Purkinje cell (primary cell): ENCODE data around the gene LRRC49. TPM values are rescaled to one million over a fixed set of nuclear protein-coding genes. Genes with fewer than 3 reads are reported as not detected.

ENCODE experiments used
- polyA plus RNA-seq: library from polyadenylated mRNA; unstranded; fragments of >200 nt; fragmentation: Nextera tagmentation; gene quantifications from 2 replicates; pipeline ENCODE4 v1.2.1, GENCODE V29; 2014

LRRC49 gene, protein sequence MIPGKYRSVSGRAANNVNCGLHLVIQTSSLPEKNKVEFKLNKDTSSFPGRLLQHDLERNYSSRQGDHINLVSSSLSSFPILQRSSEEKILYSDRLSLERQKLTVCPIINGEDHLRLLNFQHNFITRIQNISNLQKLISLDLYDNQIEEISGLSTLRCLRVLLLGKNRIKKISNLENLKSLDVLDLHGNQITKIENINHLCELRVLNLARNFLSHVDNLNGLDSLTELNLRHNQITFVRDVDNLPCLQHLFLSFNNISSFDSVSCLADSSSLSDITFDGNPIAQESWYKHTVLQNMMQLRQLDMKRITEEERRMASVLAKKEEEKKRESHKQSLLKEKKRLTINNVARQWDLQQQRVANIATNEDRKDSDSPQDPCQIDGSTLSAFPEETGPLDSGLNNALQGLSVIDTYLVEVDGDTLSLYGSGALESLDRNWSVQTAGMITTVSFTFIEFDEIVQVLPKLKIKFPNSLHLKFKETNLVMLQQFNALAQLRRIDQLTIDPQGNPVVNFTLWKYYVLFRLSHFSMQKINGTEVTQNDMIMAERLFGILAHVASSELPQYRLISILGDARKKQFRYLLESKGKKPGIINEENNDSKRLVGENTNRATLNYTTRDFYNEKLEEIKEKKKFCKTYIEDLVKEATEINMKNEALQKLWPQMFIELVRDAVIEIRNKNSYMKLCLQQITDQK
- 345 and 399 TPM in 2 replicates for polyA plus RNA-seq

DNA sequence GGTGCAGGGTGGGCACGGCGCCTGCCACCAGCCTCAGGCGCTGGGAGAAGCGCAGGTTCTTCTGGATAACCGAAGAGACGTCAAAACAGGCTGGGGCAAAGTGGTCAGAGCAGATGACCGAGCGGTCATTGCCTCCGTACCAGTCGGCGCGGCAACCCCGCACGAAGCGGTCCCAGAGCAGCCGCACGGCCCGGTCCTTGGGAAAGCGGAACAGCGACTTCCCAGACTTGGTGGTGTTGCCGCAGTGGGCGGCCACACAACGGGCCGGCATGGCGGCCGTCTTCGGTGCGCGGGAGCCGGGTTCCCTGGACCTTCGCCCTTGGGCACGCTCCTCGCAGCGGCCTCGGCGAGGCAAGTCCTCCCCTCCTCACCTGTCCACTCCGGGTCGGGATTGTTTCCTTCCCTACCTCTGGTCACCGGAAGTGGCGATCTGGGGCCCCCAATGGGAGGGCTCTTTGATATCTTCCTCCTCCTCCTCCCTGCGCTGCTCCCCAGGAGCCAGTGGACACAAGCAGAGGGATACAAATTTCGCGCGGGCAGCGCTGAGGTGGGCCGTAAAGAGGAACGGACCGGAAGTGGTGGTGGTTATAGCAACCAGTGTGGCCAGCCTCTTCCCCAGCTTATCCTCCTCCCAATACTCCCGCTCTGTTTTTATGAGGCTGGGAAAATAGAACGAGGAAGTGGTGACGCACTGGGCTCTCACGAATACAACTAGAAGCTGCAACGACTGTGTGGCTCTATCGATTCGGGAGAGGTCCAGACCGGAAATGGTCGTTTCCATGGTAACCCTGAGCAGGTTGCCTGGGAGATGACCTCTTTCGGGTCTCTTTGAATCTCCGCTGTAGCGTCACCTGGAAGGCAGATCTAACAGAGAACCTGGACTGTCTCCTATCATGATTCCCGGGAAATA lies at the start of gene LRRC49, which contains the start of gene THAP10:
TSS of gene LRRC49 (plus strand) at position 825 of the 910 bp plus-strand sequence. CDS start at position 894, 69 bp downstream.
TSS of gene THAP10 (minus strand) at position 432 of the 910 bp plus-strand sequence. CDS start at position 271, 161 bp downstream.

DNA sequence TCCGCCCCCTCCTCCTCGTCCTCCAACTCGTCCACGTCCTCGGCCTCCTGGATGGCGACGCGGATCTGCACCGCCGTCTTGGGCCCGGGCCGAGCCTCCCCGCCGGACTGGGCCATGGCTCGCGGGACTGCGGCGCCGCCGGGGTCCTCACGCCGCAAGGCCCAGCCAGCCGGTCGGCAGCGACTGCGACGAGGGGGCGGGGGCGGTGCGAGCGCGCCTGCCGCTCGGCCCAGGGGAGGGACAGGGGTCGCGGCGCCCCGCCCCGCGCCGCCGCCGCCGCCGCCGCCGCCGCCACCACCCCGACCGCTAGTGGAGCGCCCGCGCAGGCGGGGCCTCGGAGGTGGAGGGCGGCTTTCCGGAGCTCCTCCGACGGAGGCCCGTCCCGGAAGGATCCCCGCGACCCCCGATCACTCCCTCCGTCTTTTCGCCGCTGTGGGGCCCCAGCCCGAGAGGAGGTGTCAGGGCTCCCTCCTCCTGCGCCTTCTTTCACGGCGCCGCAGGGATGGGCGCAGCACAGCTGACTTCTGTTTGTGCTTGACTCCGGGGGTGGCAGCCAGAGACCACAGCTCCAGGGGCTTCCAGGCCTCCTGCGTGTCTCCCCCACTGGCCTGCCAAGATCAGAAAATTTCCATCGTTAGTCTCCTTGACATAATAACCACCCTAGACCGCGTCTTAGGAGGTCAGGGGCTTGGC lies 38.5 kb upstream of the LRRC49 start, which contains the start of gene LARP6:
TSS of gene LARP6 (minus strand) at position 185 of the 693 bp plus-strand sequence. CDS start at position 116, 69 bp downstream.

Other genes starting within 250 kb of the LRRC49 start
- gene UACA, start 129.3 kb upstream of the LRRC49 start, polyA plus RNA-seq = 12.5 and 19.7 TPM in 2 replicates
- gene LARP6, start 38.7 kb upstream of the LRRC49 start, polyA plus RNA-seq = 7.5 and 8.0 TPM in 2 replicates
- 10.6 and 16.7 TPM in 2 replicates for gene THAP10, start 393 bp upstream of the LRRC49 start, polyA plus RNA-seq
- gene THSD4, start 222.6 kb downstream of the LRRC49 start, polyA plus RNA-seq = 0.20 and 0.24 TPM in 2 replicates